ENCODE data around the gene GPR39.

- TF ChIP-seq CTCF (IDR thresholded peaks at IDR 0.05; ENCODE audit: low read depth, low read length, poor library complexity, severe bottlenecking), result peak; percentile 16
- TF ChIP-seq EZH2phosphoT487 (IDR thresholded peaks at IDR 0.05; ENCODE audit: borderline replicate concordance, low read length), result no peak
These were observed 44.3 kb upstream of the GPR39 start for GRCh38 chr2:132372276-132372675.
